IPS-15b (cell line): ENCODE measurements around the gene RGL3.
"Not testable (repeated sequence)": the region's sequence is repeated elsewhere in the genome, so short reads cannot be mapped to it uniquely, and the experiment has no call there.

ENCODE experiments used
- H3K27me3 ChIP-seq: one replicate; pipeline ENCODE4 v1.6.1; 2013; ENCODE audit warnings: low read length; ENCODE audit not compliant: control insufficient read depth, insufficient read depth
- H3K36me3 ChIP-seq: one replicate; pipeline ENCODE4 v1.6.1; 2013; ENCODE audit warnings: low read length; ENCODE audit not compliant: control insufficient read depth, insufficient read depth
- H3K4me1 ChIP-seq: one replicate; pipeline ENCODE4 v1.6.1; 2013; ENCODE audit warnings: mild to moderate bottlenecking, low read length; ENCODE audit not compliant: control insufficient read depth, insufficient read depth
- H3K4me3 ChIP-seq: one replicate; pipeline ENCODE4 v1.5.1; 2013; ENCODE audit warnings: low read depth, low read length
- H3K9ac ChIP-seq: one replicate; pipeline ENCODE4 v1.6.1; 2013; ENCODE audit warnings: low read depth, mild to moderate bottlenecking, low read length
- H3K9me3 ChIP-seq: one replicate; pipeline ENCODE4 v1.6.1; 2013; ENCODE audit warnings: mild to moderate bottlenecking, low read length; ENCODE audit not compliant: control insufficient read depth, insufficient read depth

Gene RGL3

GRCh38 chr19:11447347-11448262 lies 28.5 kb upstream of the RGL3 start:
- Histone ChIP-seq H3K4me3 (no peak overlapping the region), H3K36me3 (peaks cover 61% of the 10 kb centered on the region), H3K4me1 (no peaks in the 10 kb centered on the region), H3K9me3 (no peaks in the 10 kb centered on the region), H3K9ac (no peak overlapping the region), H3K27me3 (no peaks in the 10 kb centered on the region)

DNA sequence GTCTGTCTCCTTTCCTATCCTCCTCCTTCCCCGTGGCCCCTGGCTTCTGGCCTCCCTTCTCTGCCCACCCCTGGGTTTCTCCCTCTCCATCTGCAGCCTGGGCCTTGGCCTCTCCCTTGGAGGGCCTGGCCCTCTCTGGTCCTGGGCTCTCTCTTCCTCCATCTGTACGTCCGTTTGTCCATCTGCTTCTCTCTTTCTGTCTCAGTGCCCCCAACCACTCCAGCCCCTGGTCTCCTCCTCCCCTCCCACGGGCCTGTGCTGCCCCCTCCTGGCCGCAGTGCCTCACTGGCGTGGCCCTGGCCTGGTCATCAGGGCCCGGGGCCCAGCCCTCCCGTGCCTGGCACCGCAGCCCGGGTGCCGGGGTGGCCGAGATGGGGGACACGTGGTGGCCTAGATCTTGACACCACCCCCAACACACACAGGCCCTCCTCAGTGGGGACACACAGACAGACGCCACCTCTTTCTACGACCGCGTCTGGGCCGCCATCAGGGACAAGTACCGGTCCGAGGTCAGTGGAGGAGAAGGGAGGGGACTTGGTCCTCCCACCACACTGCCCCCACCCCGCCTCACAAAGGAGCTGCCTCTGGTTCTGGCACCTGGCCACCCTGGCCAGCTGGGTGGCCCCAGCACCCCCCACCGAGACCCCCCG lies 27.7 kb upstream of the RGL3 start:
- Histone ChIP-seq H3K9me3 (no peaks in the 10 kb centered on the region), H3K4me3 (no peak overlapping the region), H3K36me3 (peaks cover 68% of the 10 kb centered on the region), H3K9ac (no peak overlapping the region), H3K4me1 (no peaks in the 10 kb centered on the region), H3K27me3 (no peaks in the 10 kb centered on the region)

- Histone ChIP-seq H3K9me3 (no peaks in the 10 kb centered on the region), H3K4me1 (no peaks in the 10 kb centered on the region), H3K27me3 (no peaks in the 10 kb centered on the region), H3K36me3 (peaks cover 73% of the 10 kb centered on the region), H3K9ac (no peak overlapping the region), H3K4me3 (no peak overlapping the region)
Observed at GRCh38 chr19:11446271-11446651, 27.1 kb upstream of the RGL3 start.

GRCh38 chr19:11445141-11445540 lies 26.0 kb upstream of the RGL3 start:
- Histone ChIP-seq H3K4me3 (no peak overlapping the region), H3K9me3 (no peaks in the 10 kb centered on the region), H3K4me1 (no peaks in the 10 kb centered on the region), H3K27me3 (no peaks in the 10 kb centered on the region), H3K36me3 (peaks cover 73% of the 10 kb centered on the region), H3K9ac (no peak overlapping the region)

DNA sequence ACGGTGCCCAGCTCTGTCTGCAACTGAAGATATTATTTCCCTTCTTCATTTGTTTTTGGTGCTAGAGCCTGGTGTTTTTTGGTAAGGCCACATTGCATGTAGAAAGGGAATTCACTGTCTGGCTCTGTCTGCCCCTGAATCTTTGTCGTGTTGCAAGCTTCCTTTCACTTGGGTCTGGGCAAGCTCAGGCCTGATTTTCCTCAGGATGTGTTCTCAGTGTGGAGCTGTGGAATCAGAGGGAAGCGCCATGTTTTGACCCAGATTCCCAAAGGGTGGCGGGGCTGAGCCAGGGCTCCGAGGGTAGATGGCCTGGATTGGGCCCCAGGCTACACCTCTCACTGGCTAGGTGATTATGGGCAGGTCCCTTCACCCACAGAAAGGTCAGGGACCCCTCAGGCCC lies 24.9 kb upstream of the RGL3 start:
- Histone ChIP-seq H3K4me1 (no peaks in the 10 kb centered on the region), H3K4me3 (no peak overlapping the region), H3K9ac (no peak overlapping the region), H3K9me3 (no peaks in the 10 kb centered on the region), H3K36me3 (peaks cover 67% of the 10 kb centered on the region), H3K27me3 (no peaks in the 10 kb centered on the region)

GRCh38 chr19:11437955-11438354 lies 18.8 kb upstream of the RGL3 start:
- H3K4me1 ChIP-seq, result peaks cover 4% of the 10 kb centered on the region
- H3K36me3 ChIP-seq, result peaks cover 39% of the 10 kb centered on the region
- H3K9ac ChIP-seq, result no peak overlapping the region
- H3K9me3 ChIP-seq, result no peaks in the 10 kb centered on the region
- no peaks in the 10 kb centered on the region for H3K27me3 ChIP-seq
- H3K4me3 ChIP-seq, result no peak overlapping the region

- Histone ChIP-seq H3K36me3 (peaks cover 21% of the 10 kb centered on the region), H3K9me3 (no peaks in the 10 kb centered on the region), H3K4me3 (peak overlapping the region; percentile 95), H3K9ac (peak overlapping the region; percentile 87), H3K27me3 (no peaks in the 10 kb centered on the region), H3K4me1 (peaks cover 4% of the 10 kb centered on the region)
Observed at GRCh38 chr19:11435833-11436313, 16.8 kb upstream of the RGL3 start.

DNA sequence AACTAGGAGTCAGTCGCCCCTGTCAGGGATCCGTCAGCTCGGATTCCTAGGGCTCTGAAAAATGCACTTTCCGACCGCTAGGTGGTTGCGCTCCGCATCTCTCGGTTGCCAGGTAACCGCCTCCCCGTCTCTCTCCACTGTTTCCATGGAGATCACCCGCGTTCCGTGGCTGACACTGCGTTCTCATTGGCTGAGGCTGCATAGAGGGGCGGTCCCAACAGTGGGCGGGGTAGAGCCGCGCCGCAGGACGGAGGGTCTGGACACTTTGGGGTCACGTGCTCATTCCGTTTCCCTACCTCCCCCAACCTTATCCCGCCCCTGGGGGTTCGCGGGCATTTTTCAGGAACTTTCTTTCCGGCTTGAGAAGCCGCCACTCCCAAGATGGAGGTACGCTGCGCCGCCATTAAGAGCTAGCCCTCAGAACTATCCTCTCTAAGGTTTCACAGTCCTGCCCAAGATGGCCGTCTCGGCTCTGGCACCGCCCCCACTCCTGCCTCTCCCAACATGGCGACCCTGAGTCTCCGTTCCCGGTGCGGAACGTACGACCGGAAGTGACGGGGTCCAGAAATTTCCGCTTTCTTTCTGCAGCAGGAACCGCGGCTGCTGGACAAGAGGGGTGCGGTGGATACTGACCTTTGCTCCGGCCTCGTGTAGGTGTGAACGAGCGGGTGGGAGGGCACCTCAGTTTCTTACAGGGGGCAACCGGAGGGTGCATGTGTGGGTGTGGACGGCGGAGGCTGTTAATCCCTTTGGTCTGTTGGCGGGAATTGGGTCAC lies 16.1 kb upstream of the RGL3 start, which contains the start of the genes ODAD3 and PRKCSH:
ODAD3 (minus strand) TSS at position 65 of the 776 bp plus-strand sequence. CDS start 105 bp downstream, outside the sequence.
PRKCSH (plus strand) TSS at position 579 of the 776 bp plus-strand sequence. CDS start 483 bp downstream, outside the sequence.
- peak within 1 kb of the TSS; percentile 87 for H3K9ac ChIP-seq
- H3K4me3 ChIP-seq, result peak within 1 kb of the TSS; percentile 95
- no peaks in the 10 kb centered on the region for H3K9me3 ChIP-seq
- H3K4me1 ChIP-seq, result peaks cover 4% of the 10 kb centered on the region
- H3K36me3 ChIP-seq, result peaks cover 19% of the 10 kb centered on the region
- no peaks in the 10 kb centered on the region for H3K27me3 ChIP-seq

- H3K4me3 ChIP-seq, result peak overlapping the region; percentile 95
- H3K9ac ChIP-seq, result no peak overlapping the region
- H3K4me1 ChIP-seq, result peaks cover 4% of the 10 kb centered on the region
- H3K36me3 ChIP-seq, result peaks cover 19% of the 10 kb centered on the region
- H3K9me3 ChIP-seq, result no peaks in the 10 kb centered on the region
- H3K27me3 ChIP-seq, result no peaks in the 10 kb centered on the region
Observed at GRCh38 chr19:11434703-11435056, 15.6 kb upstream of the RGL3 start.

DNA sequence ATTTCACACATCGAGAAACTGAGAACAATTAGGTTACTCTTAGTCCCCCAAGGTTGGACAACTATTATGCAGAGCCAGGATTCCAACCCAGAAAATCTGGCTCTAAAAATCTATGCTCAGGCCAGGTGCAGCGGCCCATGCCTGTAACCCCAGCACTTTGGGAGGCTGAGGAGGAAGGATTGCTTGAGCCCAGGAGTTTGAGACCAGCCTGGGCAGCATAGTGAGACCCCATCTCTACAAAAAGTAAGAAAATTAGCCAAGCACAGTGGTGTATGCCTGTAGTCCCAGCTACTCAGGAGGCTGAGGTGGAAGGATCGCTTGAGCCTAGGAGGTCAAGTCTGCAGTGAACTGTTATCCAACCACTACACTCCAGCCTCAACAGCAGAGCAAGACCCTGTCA lies 14.4 kb upstream of the RGL3 start:
- H3K9me3 ChIP-seq, H3K4me1 ChIP-seq, H3K9ac ChIP-seq, H3K27me3 ChIP-seq, H3K4me3 ChIP-seq: not testable (repeated sequence)
- peaks cover 19% of the 10 kb centered on the region for H3K36me3 ChIP-seq

DNA sequence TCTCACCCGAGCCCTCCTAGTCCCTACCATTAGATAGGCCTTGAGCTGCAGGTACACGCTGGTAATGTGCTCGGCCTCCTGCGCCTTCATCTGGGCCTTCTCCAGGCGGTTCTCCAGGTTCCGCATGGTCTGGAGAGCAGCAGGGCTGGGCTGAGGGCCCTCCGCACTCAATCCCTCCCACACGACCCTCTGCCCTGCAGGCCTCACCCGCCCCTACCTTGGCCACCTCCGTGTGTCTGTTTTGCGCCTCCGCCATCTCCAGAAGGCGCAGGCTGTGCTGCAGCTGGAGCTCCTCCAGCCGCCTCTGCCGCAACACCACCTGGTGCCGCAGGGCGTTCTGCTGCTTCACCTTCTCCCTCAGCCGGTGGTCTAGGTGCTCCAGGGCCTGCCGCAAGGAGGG lies 7.5 kb upstream of the RGL3 start:
- Histone ChIP-seq H3K4me3 (no peak overlapping the region), H3K9me3 (no peaks in the 10 kb centered on the region), H3K27me3 (peaks cover 11% of the 10 kb centered on the region), H3K9ac (no peak overlapping the region), H3K4me1 (peaks cover 2% of the 10 kb centered on the region), H3K36me3 (no peaks in the 10 kb centered on the region)
